GM12878 (cell line): ENCODE measurements around the gene FBXW9. TPM values are rescaled to one million over a fixed set of nuclear protein-coding genes. Genes with fewer than 3 reads are reported as not detected.

Source experiments
- ATF2 ChIP-seq: IDR thresholded peaks from 2 replicates; pipeline ENCODE4 v1.6.1; 2012; ENCODE audit warnings: low read length, inconsistent platforms
- BACH1 ChIP-seq: fragments of 450-650 bp; IDR thresholded peaks from 2 replicates; pipeline ENCODE4 v1.6.1; 2017; ENCODE audit warnings: mild to moderate bottlenecking, borderline replicate concordance
- BCL3 ChIP-seq: IDR thresholded peaks from 2 replicates; pipeline ENCODE4 v1.6.1; 2011; ENCODE audit warnings: borderline replicate concordance, low read depth, mild to moderate bottlenecking, moderate library complexity, low read length; ENCODE audit not compliant: insufficient read depth, poor library complexity, severe bottlenecking
- ETV6 ChIP-seq, 2 experiments: fragments of 450-650 bp in 1 of 2; IDR thresholded peaks in 1 of 2; conservative IDR thresholded peaks in 1 of 2; 2 replicates each; pipeline ENCODE4 v1.6.1; 2014; ENCODE audit warnings: antibody characterized with exemption in 1 of 2, borderline replicate concordance in 1 of 2, low read depth in 1 of 2, mild to moderate bottlenecking in 1 of 2, moderate library complexity in 1 of 2
- FOXM1 ChIP-seq: IDR thresholded peaks from 2 replicates; pipeline ENCODE4 v1.6.1; 2012; ENCODE audit warnings: low read depth, mild to moderate bottlenecking, inconsistent platforms, low read length, moderate library complexity
- IRF4 ChIP-seq: IDR thresholded peaks from 2 replicates; pipeline ENCODE4 v1.6.1; 2011; ENCODE audit warnings: low read depth, low read length
- KLF5 ChIP-seq: fragments of 450-650 bp; IDR thresholded peaks from 2 replicates; pipeline ENCODE4 v1.6.1; 2014; ENCODE audit warnings: mild to moderate bottlenecking; ENCODE audit not compliant: partially characterized antibody
- NR2C2 ChIP-seq: IDR thresholded peaks from 2 replicates; pipeline ENCODE4 v1.6.1; 2011; ENCODE audit warnings: borderline replicate concordance, low read depth; ENCODE audit not compliant: control insufficient read depth, insufficient read length
- PRDM15 ChIP-seq: fragments of 450-650 bp; formaldehyde crosslinking; IDR thresholded peaks from 2 replicates; pipeline ENCODE4 v1.4.0; 2020; ENCODE audit warnings: mild to moderate bottlenecking, moderate library complexity
- RAD21 ChIP-seq: IDR thresholded peaks from 2 replicates; pipeline ENCODE4 v1.6.1; 2011; ENCODE audit warnings: mild to moderate bottlenecking, low read depth, low read length, moderate library complexity; ENCODE audit not compliant: insufficient read depth
- RB1 ChIP-seq: fragments of 450-650 bp; formaldehyde crosslinking; IDR thresholded peaks from 2 replicates; pipeline ENCODE4 v1.6.1; 2017; ENCODE audit warnings: mild to moderate bottlenecking, borderline replicate concordance
- RELB ChIP-seq: fragments of 450-650 bp; IDR thresholded peaks from 2 replicates; pipeline ENCODE4 v1.6.1; 2017; ENCODE audit warnings: low read depth, mild to moderate bottlenecking, moderate library complexity
- RUNX3 ChIP-seq: IDR thresholded peaks from 2 replicates; pipeline ENCODE4 v1.6.1; 2012; ENCODE audit warnings: low read length, inconsistent platforms
- SKIL ChIP-seq: fragments of 450-650 bp; IDR thresholded peaks from 2 replicates; pipeline ENCODE4 v1.6.1; 2017; ENCODE audit warnings: mild to moderate bottlenecking, low read depth, inconsistent platforms; ENCODE audit not compliant: poor library complexity, severe bottlenecking
- SUPT20H ChIP-seq: IDR thresholded peaks from 2 replicates; pipeline ENCODE4 v1.6.1; 2011; ENCODE audit warnings: low read depth, mild to moderate bottlenecking, low read length, moderate library complexity, borderline replicate concordance; ENCODE audit not compliant: control insufficient read depth
- ZNF274 ChIP-seq: IDR thresholded peaks from one replicate; pipeline ENCODE4 v1.8.0; 2011; ENCODE audit not compliant: insufficient read length, insufficient read depth
- ZNF384 ChIP-seq: IDR thresholded peaks from 2 replicates; pipeline ENCODE4 v1.6.1; 2012; ENCODE audit warnings: low read depth, mild to moderate bottlenecking, low read length, improper control_type of control experiment, borderline replicate concordance
- polyA plus RNA-seq, 11 experiments: library from polyadenylated mRNA; depleted of rRNA in 4 of 11; unstranded in 6 of 11; stranded (reverse) in 5 of 11; fragments of >200 nt; fragmentation: Nextera tagmentation in 4 of 11; fragmentation: Illumina TruSeq in 1 of 11; extraction: Ambion mirVana in 4 of 11; extraction: Trizol in 1 of 11; gene quantifications; 1 replicate in 1 of 11; 2 replicates in 10 of 11; pipeline versions ENCODE4 v1.2.1 to v1.2.3, GENCODE V29; 2011 to 2016; ENCODE audit warnings: inconsistent platforms in 2 of 11, missing spikeins in 2 of 11, low read depth in 1 of 11
- total RNA-seq, 4 experiments: library from RNA; depleted of rRNA in 3 of 4; stranded (reverse); fragments of >200 nt in 3 of 4; fragmentation: Illumina TruSeq in 1 of 4; extraction: Trizol in 1 of 4; gene quantifications; 2 replicates each; pipeline versions ENCODE4 v1.2.1 to v1.2.3, GENCODE V29; 2013 to 2021

Gene FBXW9
- total and polyA plus RNA-seq, 10 of the 15 experiments (the other 5 are each of a cell fraction or from before 2014, with no cell fraction given): 0.21 to 14.8 (median 7.3) TPM

- TF ChIP-seq PRDM15 (CRISPR knock-in tag): peak; percentile 88
- no peak for TF ChIP-seq ETV6 (conservative IDR thresholded peaks at IDR 0.05 in 1 of 2, IDR thresholded peaks at IDR 0.05 in 1 of 2; ENCODE audit: borderline replicate concordance in 1 of 2, low read depth in 1 of 2)
- peak; percentile 78 for TF ChIP-seq KLF5
- TF ChIP-seq SKIL: no peak
- peak; percentile 98 for TF ChIP-seq ZNF384
- TF ChIP-seq ATF2: 0 out of 2 replicates have a peak, but pooled peaks have one; percentile 25
- no peak for TF ChIP-seq BACH1
- TF ChIP-seq RB1: 0 out of 2 replicates have a peak, but pooled peaks have one; percentile 68
- TF ChIP-seq RELB: peak; percentile 78
- TF ChIP-seq RAD21: no peak
- TF ChIP-seq IRF4: no peak
- TF ChIP-seq SUPT20H: no peak
- no peak for TF ChIP-seq NR2C2
- TF ChIP-seq ZNF274: no peak
- TF ChIP-seq BCL3: peak; percentile 34
- TF ChIP-seq RUNX3: peak; percentile 59; the same call in 1 of the 2 replicates
- TF ChIP-seq FOXM1: no peak; the same call in 1 of the 2 replicates
Measured at GRCh38 chr19:12681074-12681987, 15.1 kb downstream of the FBXW9 start, which contains the start of gene DHPS (continued).
